GM12892 (cell line): ENCODE measurements around the gene MTHFD1L.
"Not testable (repeated sequence)": the region's sequence is repeated elsewhere in the genome, so short reads cannot be mapped to it uniquely, and the experiment has no call there.

ENCODE experiments used
- DNase-seq: peaks from one replicate; pipeline ENCODE4 v3.0.0; 2011; ENCODE audit not compliant: insufficient read length
- FAIRE-seq: peaks from 2 replicates; lab custom pipeline; 2011; peaks lifted over from hg19 to GRCh38; lab: Jason Lieb, UNC
- POLR2A ChIP-seq: IDR thresholded peaks from 2 replicates; pipeline ENCODE4 v1.6.1; 2011; ENCODE audit warnings: low read depth, low read length, control low read depth
- POLR2AphosphoS5 ChIP-seq: IDR thresholded peaks from 2 replicates; pipeline ENCODE4 v1.6.1; 2011; ENCODE audit warnings: low read depth, low read length, control low read depth
- TAF1 ChIP-seq: IDR thresholded peaks from 2 replicates; pipeline ENCODE4 v1.6.1; 2011; ENCODE audit warnings: low read depth, mild to moderate bottlenecking, control low read depth, low read length, borderline replicate concordance

MTHFD1L gene

DNA sequence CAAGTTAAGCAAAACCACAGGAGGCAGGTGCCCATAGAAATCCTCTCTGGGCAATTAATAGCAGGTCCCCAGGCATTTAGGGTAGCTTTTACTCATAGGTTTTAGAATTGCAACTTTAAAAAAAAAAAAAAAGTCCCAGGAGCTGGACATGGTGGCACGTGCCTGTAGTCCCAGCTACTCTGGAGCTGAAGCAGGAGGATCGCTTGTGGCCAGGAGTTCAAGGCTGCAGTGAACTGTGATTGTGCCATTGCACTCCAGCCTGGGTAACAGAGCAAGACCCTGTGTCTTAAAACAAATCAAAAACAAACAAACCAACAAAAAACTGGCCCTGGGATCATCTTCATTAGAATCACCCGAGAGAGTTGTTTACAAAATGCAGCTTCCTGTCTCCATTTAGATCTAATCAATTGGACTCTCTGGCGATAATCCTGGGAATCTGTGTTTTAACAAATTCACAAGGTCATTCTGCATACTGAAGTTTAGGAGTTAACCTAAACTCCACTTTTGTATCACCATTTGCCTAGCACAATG is 242.5 kb downstream of the MTHFD1L start:
- TF ChIP-seq POLR2A, result no peak
- TF ChIP-seq TAF1, result no peak
- no peak for TF ChIP-seq POLR2AphosphoS5
- FAIRE-seq (no peak), DNase-seq (no peak)

DNA sequence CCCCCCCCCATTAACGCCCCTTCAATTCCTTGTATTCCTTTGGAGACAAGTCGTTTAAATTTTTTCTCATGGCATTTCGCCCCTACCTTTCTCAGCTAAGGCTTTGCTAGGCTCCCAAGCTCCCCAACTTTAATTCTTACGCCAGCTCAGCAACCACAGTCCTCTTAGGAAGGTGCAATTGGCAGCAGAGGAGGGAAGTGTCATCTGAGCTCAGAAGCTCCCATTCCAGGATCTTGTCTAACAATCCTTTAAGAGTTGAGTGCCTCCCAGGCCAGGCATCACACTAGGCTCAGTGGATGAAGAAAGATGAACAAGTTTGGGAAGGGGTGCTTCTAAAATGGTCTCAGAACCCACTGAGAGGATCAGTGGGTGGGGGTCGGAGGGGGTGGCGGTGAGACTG is 243.0 kb downstream of the MTHFD1L start:
- FAIRE-seq, result no peak
- DNase-seq, result no peak
- TF ChIP-seq POLR2AphosphoS5, result no peak
- TF ChIP-seq TAF1, result no peak
- TF ChIP-seq POLR2A, result no peak

DNA sequence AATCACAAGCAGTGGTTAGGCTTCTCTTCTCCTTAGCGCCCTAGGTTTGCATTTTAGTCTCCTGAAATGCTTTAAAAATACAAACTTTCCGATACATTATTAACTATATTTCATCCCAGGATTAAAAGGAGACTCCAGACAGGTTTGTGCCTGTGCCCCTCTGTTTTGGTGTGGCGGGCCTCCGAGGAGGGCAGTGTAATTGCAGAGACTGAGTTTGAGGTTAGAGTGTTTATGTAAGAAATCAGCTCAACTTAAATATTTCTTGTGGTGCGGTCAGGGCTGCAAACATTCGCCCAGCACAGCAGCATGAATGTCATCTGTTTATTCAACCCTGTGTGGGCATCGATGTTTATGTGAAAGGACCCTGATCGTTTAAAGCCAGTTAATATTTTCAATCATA is 243.9 kb downstream of the MTHFD1L start:
- DNase-seq (no peak), FAIRE-seq (no peak)
- no peak for TF ChIP-seq POLR2AphosphoS5
- TF ChIP-seq POLR2A, result no peak
- TF ChIP-seq TAF1, result no peak

DNA sequence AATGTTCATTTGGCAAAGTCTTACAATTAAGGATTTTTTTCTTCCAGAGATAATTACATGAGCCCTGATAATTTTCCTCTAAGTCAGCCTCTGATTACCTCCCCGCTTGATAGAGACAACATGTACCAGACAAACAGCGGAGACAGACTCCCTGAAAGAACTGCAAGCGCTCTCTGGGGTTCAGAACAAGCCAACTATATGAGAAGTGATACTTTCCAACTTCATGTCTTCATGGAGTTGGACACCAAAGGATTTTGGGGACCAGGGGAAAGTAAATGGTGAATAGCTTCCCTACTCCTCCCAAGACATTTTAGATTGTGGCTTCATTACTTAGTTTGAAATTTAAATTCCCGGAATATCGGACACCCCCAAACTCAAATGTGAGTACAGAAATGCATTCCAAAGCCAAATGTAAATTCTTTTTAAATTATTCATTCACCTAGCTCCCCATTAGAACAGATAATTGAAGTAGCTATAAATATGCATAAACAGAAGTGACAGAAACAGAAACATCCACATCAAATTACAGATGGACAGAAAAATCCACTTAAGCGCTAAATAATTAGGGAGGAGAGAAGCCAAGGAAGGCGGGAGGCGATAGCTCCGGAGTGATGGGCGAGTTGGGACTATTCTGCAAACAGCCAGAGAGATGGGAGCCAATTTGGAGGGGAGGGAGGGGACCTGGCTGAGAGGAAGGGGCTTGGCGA is 244.5 kb downstream of the MTHFD1L start:
- TF ChIP-seq POLR2AphosphoS5 (no peak), POLR2A (no peak), TAF1 (no peak)
- FAIRE-seq (no peak), DNase-seq (no peak)

DNA sequence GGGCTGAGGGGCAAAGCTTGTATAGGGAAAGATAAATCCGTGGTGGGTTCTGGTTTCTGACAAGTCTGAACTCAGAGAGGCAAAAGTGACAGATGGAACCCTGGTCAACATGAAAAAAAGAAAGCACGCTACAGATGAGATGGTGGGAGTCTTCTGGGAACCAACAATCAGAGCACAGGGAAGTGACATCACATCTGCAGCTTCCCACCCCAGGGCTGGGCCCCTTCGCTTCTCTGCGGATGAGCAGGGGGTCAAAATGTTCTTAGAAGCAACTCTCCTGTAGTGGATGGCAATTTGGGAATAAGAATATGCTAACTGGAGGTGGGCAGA is 245.0 kb downstream of the MTHFD1L start:
- no peak for TF ChIP-seq POLR2A
- no peak for TF ChIP-seq TAF1
- TF ChIP-seq POLR2AphosphoS5, result no peak
- FAIRE-seq (no peak), DNase-seq (no peak)

DNA sequence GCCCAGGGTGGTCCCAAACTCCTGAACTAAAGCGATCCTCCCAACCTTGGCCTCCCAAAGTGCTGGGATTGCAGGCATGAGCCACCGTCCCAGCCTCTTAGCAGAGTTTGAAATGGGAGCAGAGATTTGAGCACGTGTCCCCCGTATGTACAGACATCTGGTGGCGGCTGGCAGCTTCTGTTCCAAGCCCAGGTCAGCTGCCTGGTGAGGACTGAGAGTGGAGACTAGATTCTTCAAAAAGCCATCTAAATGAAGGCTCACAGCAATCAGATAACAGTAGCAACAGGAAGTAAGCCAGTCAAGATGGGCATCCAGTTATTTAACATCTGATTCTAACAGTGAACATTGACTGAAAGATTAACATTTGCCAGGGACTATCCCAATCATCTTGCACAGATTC is 246.2 kb downstream of the MTHFD1L start:
- DNase-seq, result no peak

DNA sequence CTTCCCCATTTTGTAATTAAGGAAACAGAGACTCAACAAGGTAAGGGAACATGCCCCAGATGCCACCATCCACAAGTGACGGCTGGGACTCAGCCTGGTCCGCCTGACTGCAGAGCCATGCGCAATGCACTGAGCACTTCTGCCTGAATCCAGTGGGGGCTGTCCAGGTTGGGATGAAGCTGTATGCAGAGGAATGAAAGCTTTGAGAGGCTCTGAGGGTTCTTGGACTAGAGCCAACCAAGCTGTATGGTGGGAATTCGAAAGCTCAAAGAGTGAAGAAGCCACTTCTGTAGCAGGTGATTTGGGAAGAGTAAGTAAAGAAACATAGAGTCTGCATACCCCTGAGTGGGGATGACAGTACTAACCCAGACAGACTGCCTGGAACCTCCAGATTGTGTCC is 246.6 kb downstream of the MTHFD1L start:
- TF ChIP-seq POLR2AphosphoS5, result no peak
- TF ChIP-seq TAF1, result no peak
- TF ChIP-seq POLR2A, result no peak

More for the DNA sequence above, 246.2 kb downstream of the MTHFD1L start:
- TF ChIP-seq POLR2A, result no peak
- no peak for FAIRE-seq

DNA sequence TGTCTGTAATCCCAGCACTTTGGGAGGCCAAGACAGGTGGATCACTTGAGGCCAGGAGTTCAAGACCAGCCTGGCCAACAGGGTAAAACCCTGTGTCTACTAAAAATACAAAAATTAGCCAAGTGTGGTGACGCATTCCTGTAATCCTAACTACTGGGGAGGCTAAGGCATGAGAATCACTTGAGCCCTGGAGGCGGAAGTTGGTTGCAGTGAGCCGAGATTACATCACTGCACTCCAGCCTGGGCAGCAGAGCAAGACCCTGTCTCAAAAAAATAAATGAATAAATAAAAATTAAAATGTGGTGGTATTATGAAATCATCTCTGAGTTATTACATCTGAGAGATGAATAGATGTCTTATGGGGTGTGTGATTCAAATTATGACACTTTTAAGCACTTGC is 247.4 kb downstream of the MTHFD1L start:
- FAIRE-seq, DNase-seq: not testable (repeated sequence)

More for the DNA sequence above, 246.6 kb downstream of the MTHFD1L start:
- no peak for DNase-seq
- no peak for FAIRE-seq

DNA sequence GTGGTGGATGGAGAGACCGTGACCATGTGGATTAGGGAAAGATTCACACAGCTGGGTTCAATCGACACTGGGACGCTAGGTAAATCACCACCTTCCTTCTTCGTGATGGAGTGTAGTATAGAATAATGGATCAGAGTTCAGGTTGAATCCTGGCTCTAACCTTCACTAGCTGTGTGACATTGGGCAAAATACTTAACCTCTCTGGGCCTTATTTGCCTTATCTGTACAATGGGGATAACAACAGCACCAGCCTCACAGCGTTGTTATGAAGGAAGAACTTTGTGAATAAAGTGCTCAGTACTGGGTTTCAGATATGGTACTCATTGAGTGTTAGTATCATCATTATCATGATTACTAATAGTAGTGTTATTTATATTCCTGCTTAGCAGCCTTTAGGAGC is 248.1 kb downstream of the MTHFD1L start:
- FAIRE-seq (no peak), DNase-seq (no peak)

DNA sequence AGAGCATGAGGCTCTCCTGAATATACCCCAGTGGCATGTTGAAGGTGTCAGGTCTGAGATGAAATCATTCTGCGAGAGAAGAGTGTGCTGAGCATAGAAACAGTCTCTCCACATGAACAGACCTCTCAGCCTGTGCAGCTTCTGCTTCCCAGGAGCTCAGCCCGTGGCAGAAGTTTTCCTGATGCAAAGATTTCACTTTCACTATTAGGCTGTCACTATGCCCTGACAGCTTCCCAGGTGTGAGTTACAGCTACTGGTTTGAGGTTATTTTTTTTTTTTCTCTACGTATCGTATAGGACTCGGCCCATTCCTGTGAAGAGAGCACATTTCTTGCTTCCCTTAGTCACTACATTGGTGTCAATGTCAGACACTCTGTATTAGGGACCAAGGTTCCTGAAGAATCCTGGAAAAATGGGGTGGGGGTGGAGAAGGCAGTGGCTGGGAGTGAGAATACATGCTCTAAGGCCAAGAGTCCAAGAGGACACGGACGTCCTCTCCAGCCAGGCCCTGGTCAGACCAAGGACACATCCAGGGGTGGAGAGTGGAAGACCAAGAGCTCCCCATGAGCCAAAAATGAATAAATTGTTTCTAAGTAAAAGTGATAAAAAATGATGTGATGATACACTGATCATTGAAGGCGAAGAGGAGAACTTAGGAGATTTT is 253.1 kb downstream of the MTHFD1L start:
- TF ChIP-seq POLR2A, result no peak
- no peak for TF ChIP-seq POLR2AphosphoS5
- TF ChIP-seq TAF1, result no peak
- FAIRE-seq, result no peak

More for the DNA sequence above, 248.1 kb downstream of the MTHFD1L start:
- TF ChIP-seq TAF1 (no peak), POLR2A (no peak), POLR2AphosphoS5 (no peak)

DNA sequence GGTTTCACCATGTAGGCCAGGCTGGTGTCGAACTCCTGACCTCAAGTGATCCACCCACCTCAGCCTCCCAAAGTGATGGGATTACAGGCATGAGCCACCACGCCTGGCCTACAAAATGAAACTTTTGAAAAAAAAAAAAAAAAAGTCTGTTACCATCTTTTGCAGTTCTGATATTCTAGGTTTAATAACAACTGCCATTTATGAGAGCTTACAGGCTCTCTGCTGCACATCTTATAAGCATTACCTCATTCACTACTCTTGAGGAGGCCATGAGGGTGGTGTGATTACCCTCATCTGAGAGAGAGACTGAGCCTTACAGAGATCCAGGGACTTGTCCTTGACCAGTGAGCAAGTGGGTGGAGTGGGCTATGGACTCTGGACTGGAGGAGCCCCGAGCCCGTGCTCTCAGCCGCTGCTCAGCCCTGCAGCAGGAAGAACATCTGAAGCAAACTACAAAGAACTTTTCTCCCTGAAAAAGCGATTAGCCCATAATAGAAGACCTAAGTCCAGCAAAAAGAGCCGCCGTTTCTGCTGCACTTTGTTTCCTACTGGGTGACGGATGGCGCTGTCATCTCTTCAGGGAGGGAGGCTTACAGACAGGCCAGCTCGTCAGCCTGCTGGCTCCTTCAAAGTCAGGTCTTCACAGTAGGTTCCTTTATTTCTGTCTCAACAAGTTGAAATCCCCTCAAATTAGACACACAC is 254.5 kb downstream of the MTHFD1L start:
- FAIRE-seq (no peak), DNase-seq (no peak)
- TF ChIP-seq TAF1, result no peak
- TF ChIP-seq POLR2A, result no peak
- TF ChIP-seq POLR2AphosphoS5, result no peak

More for the DNA sequence above, 253.1 kb downstream of the MTHFD1L start:
- no peak for DNase-seq
